ENCODE measurements around the gene COL4A6.

The COL4A6 gene

DNA sequence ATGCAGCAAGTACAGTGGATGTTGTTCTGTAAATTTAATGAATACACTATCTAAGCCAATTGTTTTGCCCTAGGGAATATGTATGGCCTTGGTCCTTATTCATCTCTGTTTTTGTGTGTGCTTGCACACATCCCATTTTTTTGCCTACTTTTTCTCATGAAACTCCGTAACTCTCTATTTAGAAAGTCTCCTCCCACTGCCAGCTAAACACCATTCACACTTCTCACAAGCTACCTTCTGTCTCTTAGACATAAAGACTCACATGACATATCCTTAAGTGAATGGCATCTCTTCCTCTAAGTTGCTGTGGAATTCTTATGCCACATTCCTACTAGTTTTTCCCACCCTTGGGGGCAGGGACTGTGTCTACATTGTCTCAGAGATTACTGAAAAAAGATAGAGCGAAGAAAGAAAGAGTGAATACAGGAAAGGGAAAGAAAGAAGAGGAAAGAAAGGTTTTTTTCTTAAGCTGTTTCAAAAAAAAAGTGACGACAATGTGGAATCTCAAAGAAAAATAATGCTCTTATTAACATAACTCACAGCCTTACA, 229.1 kb downstream of the COL4A6 start:
- DNase-seq = no peak

- DNase-seq = no peak
Observed at GRCh38 chrX:108203540-108203939, 234.7 kb downstream of the COL4A6 start.

GRCh38 chrX:108199691-108200090, 238.5 kb downstream of the COL4A6 start:
- no peak for DNase-seq

DNA sequence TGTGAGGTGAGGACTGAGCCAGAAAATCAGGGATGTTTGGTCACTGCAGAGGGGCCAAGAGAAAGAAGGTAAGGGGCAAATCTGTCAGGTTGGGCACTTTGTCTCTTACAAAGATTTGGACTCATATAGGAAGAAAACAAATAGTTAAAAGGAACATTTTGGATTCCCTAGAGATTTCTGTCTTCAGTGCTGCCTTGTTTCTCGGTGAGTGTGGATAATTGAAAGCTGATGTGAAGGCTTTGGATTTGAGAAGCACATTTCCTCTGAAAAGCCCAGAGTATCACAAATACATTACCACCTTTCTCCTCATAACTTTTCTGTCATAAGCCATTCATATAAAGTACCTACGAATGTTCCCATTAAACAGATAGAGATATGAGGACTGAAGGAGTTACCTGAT, 239.2 kb downstream of the COL4A6 start:
- no peak for DNase-seq

DNA sequence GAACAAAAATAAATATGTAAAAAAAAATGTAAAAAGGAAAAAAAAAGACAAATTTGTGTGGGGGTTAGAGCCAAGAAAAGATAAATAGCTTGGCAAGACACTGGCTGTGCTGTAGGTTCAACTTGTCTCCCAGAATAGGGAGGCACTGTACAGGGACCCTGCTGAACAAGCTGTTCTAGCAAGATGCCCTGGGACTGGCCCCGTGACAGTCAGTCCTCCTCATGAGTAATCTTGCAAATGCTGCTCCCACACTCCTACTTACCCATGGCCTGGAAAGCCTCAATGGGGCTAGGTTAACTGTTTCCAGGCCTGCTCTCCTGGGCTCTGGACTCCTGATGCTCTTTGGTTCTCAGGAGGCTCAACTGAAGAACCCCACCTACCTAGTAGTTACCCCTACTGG, 239.8 kb downstream of the COL4A6 start:
- DNase-seq = no peak

DNA sequence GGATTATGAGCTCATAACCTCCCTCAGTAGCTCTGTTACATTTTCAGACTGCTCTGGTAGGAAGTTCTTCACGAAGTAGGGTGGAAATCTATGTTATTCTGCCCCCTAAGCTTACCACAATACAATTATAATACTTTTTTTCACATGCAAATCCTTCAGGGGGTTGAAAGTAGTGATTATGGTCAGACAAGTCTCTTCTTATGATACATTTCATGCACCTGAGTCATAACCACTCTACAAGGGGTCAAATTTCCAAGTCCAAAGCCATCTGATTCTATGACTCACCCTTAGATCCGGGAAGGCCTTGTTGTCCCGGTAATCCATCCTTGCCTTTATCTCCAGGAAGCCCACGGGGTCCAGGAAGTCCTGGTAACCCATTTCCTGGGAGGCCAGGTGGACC, 251.4 kb downstream of the COL4A6 start:
- DNase-seq = no peak

GRCh38 chrX:108178143-108178498, 260.1 kb downstream of the COL4A6 start:
- DNase-seq = no peak

DNA sequence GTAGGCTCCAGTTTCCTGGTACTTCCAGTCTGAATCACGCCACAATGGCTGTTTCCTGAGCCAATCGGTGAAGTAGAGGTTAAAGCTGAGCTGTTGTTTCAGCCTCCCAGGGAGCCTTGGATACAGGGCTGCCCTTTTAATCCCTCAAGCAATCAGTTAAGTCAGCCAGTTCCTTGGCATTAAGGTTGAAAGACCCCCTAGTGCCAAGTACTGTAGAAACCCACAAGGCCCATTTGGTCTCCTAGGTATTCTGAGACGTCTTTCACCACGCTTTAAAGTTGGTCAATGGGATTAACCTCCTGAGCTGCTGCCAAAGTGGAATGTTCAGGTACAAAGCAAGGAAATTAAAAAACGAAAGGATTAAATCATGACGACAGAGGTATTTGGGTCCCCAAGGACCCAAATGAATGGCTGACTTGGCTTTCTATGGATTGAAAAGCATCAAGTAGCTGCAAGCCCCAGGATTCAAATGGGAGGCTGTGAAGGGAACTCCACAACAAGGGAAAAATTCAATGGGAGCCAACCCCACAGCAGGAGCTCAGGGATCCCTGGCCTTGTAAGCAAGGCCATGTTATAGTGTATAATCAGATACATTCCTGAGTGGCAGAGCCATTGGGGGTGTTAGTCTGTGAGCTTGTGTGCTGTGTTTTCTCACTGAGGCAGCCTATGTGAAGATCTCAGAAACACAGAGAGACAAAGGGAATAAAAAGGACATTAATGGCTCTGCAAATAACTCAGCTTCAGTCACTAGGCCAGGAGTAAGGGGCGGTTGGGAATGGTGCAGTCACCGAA, 260.7 kb downstream of the COL4A6 start:
- no peak for DNase-seq

- DNase-seq = no peak
Observed at GRCh38 chrX:108173874-108174273, 264.3 kb downstream of the COL4A6 start.

DNA sequence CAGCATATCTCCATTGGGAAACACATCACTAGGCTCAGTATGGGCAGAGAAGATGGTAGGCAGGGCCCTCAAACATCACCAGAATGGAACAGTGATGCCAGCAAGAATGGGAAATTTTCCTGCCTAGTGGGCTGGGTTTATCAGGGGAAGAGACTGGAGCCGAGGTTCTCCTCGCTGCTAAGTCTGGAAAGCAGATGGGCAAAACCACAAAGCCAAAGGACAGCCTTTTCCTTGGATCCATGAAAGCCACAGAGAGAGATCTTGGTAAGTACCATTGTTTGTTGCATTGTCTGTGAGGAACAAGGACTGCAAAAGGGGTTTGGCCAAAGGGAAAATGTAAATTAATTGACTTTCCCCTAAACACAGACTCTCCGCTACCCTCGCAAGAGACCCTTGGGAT, 266.6 kb downstream of the COL4A6 start:
- DNase-seq = no peak

DNA sequence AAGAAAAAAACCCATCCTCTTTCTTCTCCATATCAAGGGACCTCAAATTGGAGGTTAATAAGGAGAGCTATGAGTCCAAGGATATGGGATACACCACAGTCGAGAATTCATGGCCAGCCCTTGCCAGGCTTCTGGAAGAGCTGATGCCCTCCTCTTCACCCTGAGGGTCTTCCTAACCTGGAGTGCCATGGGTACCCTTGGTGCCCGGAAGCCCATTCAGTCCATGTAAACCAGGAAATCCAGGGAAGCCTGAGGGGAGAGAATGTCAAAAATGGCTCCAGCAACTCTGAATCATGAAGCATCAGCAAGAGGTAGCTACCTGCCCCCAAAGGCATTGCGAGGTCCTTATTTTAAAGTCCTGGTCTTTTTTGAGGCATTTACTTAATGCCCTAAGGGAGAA, 268.5 kb downstream of the COL4A6 start:
- DNase-seq = no peak

- no peak for DNase-seq
Observed at GRCh38 chrX:108168961-108169740, 269.1 kb downstream of the COL4A6 start.

- DNase-seq = no peak
Observed at GRCh38 chrX:108167211-108167872, 270.9 kb downstream of the COL4A6 start.

GRCh38 chrX:108165383-108166111, 272.7 kb downstream of the COL4A6 start:
- no peak for DNase-seq

DNA sequence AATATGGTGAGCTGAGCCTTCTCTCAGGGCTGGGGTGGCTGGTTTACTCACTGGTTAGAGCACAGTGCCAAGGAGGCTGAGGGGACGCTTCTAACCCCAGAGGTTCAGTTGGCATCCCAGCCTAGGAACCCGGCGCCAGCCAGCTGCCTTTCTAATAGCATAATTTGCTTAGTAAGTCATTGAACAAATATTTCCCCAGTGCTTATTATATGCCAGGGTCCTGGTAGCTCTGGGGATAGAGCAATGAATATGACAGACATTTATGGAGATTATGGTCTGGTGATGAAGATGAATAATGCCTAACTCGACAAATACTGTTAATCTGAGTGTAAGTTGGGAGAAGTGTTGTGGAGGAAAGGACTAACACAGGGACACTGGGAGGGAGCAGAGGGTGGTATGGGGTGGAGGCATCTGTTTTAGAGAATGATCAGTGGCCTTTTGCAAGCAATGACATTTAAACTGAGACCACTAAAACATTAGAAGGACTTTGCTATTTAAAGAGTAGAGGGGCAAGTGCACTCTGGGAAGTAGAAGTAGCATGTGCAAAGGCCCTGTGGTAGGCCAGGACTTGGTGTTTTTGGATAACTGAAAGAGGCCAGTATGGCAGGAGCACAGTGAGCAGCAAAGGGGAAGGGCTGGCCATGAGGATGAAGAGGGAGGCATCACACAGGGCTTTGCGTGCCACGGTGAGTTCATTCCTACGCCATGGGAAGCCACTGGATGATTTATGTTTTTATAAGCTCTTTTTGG, 274.7 kb downstream of the COL4A6 start:
- DNase-seq = no peak

GRCh38 chrX:108162265-108162664, 276.0 kb downstream of the COL4A6 start:
- DNase-seq = no peak

DNA sequence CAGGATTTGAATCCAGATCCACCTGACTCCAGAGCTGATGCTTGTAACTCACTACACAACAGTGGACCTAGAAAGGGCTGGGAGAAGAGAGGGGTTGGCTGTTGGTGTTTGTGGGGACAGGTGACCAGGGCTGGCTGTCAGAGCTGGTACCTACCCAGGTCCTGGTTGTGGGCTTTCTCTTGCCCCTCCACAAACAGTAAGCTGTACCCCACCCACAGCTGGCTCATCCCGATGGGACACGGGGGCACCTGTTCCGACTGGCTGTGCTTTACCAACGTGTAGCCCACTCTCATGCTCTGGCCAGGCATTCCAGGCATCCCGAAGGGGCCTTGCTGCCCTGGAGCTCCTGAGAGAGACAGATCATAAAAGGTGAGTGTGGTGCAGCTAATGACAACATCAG, 277.9 kb downstream of the COL4A6 start:
- no peak for DNase-seq

- DNase-seq = no peak
Observed at GRCh38 chrX:108159028-108159670, 279.1 kb downstream of the COL4A6 start.

DNA sequence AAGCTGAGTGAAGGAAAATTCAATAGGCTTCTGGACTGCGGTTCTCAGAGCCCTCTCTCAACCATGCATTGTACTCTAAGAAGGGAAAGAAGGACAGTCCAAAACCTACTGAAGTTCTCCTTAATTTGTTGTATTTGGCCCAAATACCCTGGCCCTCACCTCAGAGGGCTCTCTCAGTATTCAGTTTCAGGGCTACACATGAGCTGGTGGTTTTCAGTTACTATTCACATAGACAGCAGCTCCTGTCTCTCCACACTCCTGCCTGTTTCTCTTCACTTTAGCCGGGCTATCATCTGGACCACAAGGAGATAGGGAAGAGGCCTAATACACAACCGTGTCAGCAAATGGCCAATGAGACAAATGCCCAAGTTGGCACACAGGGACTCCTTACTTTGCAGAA, 280.6 kb downstream of the COL4A6 start:
- DNase-seq = no peak

DNA sequence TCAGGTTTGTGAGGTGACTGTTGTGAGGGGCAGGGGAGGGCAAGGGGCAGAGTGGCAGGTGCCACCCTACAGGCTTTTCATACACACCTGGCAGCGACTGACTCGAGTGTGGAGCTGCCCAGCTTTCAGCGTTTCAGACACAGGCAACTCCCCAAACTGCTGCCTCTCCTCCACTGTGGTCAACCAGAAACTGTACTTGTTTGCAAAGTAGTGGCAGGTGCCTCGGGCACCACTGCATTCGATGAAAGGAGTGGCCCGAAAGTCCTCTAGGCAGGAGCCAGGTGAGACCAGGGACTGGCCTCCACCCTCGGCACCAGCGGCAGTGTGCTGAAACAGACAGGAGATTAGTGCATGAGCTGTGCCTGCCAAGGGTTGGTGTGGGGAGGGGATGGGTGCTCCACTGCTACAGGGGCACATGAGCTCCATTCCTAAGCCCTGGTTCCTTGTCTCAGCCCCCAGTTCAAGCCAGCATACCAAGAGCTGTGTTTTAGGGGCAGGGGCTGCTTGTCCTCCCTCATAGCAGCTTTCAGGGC, 281.2 kb downstream of the COL4A6 start:
- no peak for DNase-seq

- no peak for DNase-seq
Observed at GRCh38 chrX:108156082-108156481, 282.1 kb downstream of the COL4A6 start.

All from stimulated activated CD4-positive, alpha-beta T cell treated with anti-CD3 and anti-CD28 coated beads, Interleukin-12 subunit alpha, Interleukin-12 subunit beta, amount 100 ng/mL, for 4 hours (primary cell).